GM12878 (cell line): ENCODE measurements around the gene FOXD3. TPM values are rescaled to one million over a fixed set of nuclear protein-coding genes. Genes with fewer than 3 reads are reported as not detected.

Experiments
- ATAC-seq: fragments of 200-7000 bp; cut with Tn5 transposase; 3 replicates; pipeline ENCODE4 v1.9.1; 2020; ENCODE audit warnings: mild to moderate bottlenecking, moderate library complexity
- BruUV-seq: library from RNA; stranded (reverse); fragments of 400-500 nt; replicated peaks from 2 replicates; lab custom pipeline; 2021; lab: Mats Ljungman, UMichigan
- CTCF ChIA-PET: fragments of 300-600 bp; sonication (Branson Sonifier 250); formaldehyde crosslinking; extraction: SDS; loops from one replicate; lab custom pipeline; 2021; ENCODE audit warnings: inconsistent platforms; lab: Yijun Ruan, JAX
- POLR2A ChIA-PET: fragments of 350-600 bp; formaldehyde crosslinking; extraction: SDS; loops from one replicate; lab custom pipeline; 2021; ENCODE audit warnings: inconsistent platforms; lab: Charles Lee
- RAD21 ChIA-PET: fragments of 300-600 bp; sonication (Branson Sonifier 250); formaldehyde crosslinking; loops from one replicate; lab custom pipeline; 2023; ENCODE audit warnings: antibody characterized with exemption; ENCODE audit not compliant: unreplicated experiment; lab: Charles Lee
- SMC1A ChIA-PET: fragments of 300-600 bp; sonication (Branson Sonifier 250); formaldehyde crosslinking; loops from one replicate; lab custom pipeline; 2023; ENCODE audit not compliant: unreplicated experiment, uncharacterized antibody; lab: Charles Lee
- DNase-seq: peaks from one replicate; pipeline ENCODE4 v3.0.0-alpha.2; 2011; ENCODE audit warnings: low read depth, low spot score
- FAIRE-seq: peaks from 3 replicates; lab custom pipeline; 2011; peaks lifted over from hg19 to GRCh38; lab: Jason Lieb, UNC
- H2AFZ ChIP-seq: 2 replicates; pipeline ENCODE4 v1.6.0; 2011; ENCODE audit warnings: low read depth, low read length, control low read depth; ENCODE audit not compliant: control insufficient read depth
- H3K27ac ChIP-seq: 2 replicates; pipeline ENCODE4 v1.5.1; 2011; ENCODE audit warnings: control low read depth; ENCODE audit not compliant: control insufficient read depth, insufficient read depth
- H3K27me3 ChIP-seq, 2 experiments: replicated peaks in 1 of 2; 2 replicates each; pipeline versions ENCODE4 v1.6.0 to v1.6.1; 2011; ENCODE audit warnings: low read length in 1 of 2; ENCODE audit not compliant: control insufficient read depth in 2 of 2, insufficient read depth in 2 of 2
- H3K36me3 ChIP-seq, 2 experiments: 2 replicates each; pipeline ENCODE4 v1.5.1; 2011; ENCODE audit warnings: low read length in 1 of 2; ENCODE audit not compliant: control insufficient read depth in 2 of 2, insufficient read depth in 2 of 2
- H3K4me1 ChIP-seq: 2 replicates; pipeline ENCODE4 v1.6.1; 2011; ENCODE audit warnings: mild to moderate bottlenecking, low read length, moderate library complexity, mixed read lengths; ENCODE audit not compliant: control insufficient read depth, insufficient read depth
- H3K4me2 ChIP-seq: 2 replicates; pipeline ENCODE4 v1.6.0; 2011; ENCODE audit warnings: control low read depth; ENCODE audit not compliant: control insufficient read depth, insufficient read depth
- H3K4me3 ChIP-seq: fragments of 200-600 bp; sonication (generic); 2 replicates; pipeline ENCODE4 v1.5.1; 2016
- H3K79me2 ChIP-seq: 2 replicates; pipeline ENCODE4 v1.6.0; 2011; ENCODE audit warnings: low read length; ENCODE audit not compliant: control insufficient read depth, insufficient read depth
- H3K9ac ChIP-seq: 2 replicates; pipeline ENCODE4 v1.8.0; 2011; ENCODE audit warnings: low read length, control low read depth, mixed read lengths; ENCODE audit not compliant: control insufficient read depth, insufficient read depth
- H3K9me3 ChIP-seq: replicated peaks from 3 replicates; pipeline ENCODE4 v1.5.1; 2011; ENCODE audit warnings: mild to moderate bottlenecking, low read length; ENCODE audit not compliant: control insufficient read depth, insufficient read depth
- H4K20me1 ChIP-seq: 2 replicates; pipeline ENCODE4 v1.6.0; 2011; ENCODE audit not compliant: control insufficient read depth, insufficient read depth
- ASH2L ChIP-seq: fragments of 300-600, 200-600 bp; sonication (generic); IDR thresholded peaks from 2 replicates; pipeline ENCODE4 v1.6.1; 2017; ENCODE audit warnings: low read depth, mild to moderate bottlenecking, borderline replicate concordance
- EGR1 ChIP-seq, 2 experiments: IDR thresholded peaks; 1 replicate in 1 of 2; 2 replicates in 1 of 2; pipeline ENCODE4 v1.6.1; 2011 to 2012; ENCODE audit warnings: low read depth in 2 of 2, low read length in 2 of 2, borderline replicate concordance in 1 of 2, mild to moderate bottlenecking in 1 of 2, moderate library complexity in 1 of 2
- GABPA ChIP-seq: IDR thresholded peaks from 2 replicates; pipeline ENCODE4 v1.6.1; 2014; ENCODE audit warnings: antibody characterized with exemption, low read depth, mild to moderate bottlenecking, inconsistent platforms
- IRF4 ChIP-seq: IDR thresholded peaks from 2 replicates; pipeline ENCODE4 v1.6.1; 2011; ENCODE audit warnings: low read depth, low read length
- KLF5 ChIP-seq: fragments of 450-650 bp; IDR thresholded peaks from 2 replicates; pipeline ENCODE4 v1.6.1; 2014; ENCODE audit warnings: mild to moderate bottlenecking; ENCODE audit not compliant: partially characterized antibody
- RELA ChIP-seq: fragments of 450-650 bp; IDR thresholded peaks from 2 replicates; pipeline ENCODE4 v1.8.0; 2014; ENCODE audit warnings: borderline replicate concordance; ENCODE audit not compliant: partially characterized antibody
- SIX5 ChIP-seq: IDR thresholded peaks from 2 replicates; pipeline ENCODE4 v1.6.1; 2011; ENCODE audit warnings: mild to moderate bottlenecking, low read depth, low read length, moderate library complexity; ENCODE audit not compliant: severe bottlenecking
- SP1 ChIP-seq: IDR thresholded peaks from one replicate; pipeline ENCODE4 v1.6.1; 2011; ENCODE audit warnings: low read depth, low read length
- SUPT20H ChIP-seq: IDR thresholded peaks from 2 replicates; pipeline ENCODE4 v1.6.1; 2011; ENCODE audit warnings: low read depth, mild to moderate bottlenecking, low read length, moderate library complexity, borderline replicate concordance; ENCODE audit not compliant: control insufficient read depth
- TAF1 ChIP-seq: IDR thresholded peaks from 2 replicates; pipeline ENCODE4 v1.6.1; 2011; ENCODE audit warnings: mild to moderate bottlenecking, low read depth, low read length, borderline replicate concordance
- ZBTB33 ChIP-seq: fragments of 450-650 bp; IDR thresholded peaks from 2 replicates; pipeline ENCODE4 v1.6.1; 2017; ENCODE audit warnings: mild to moderate bottlenecking
- WGBS: methylation state at CpG from one replicate; pipeline ENCODE4 v1.1.6; 2016; ENCODE audit warnings: low lambda C conversion rate; ENCODE audit not compliant: insufficient replicate concordance, insufficient coverage; ENCODE audit errors: missing lambda C conversion rate; 5-methylcytosine and 5-hydroxymethylcytosine counted together
- in situ Hi-C: fragments of 300-500 bp; cut with MboI; formaldehyde crosslinking; loops from 9 replicates; pipeline ENCODE4 v1.14.3; 2018; ENCODE audit warnings: mixed read lengths
- intact Hi-C: fragments of 100-400 bp; cut with micrococcal nuclease; formaldehyde crosslinking; loops from one replicate; pipeline ENCODE4 v1.14.2; 2022; ENCODE audit not compliant: unreplicated experiment
- polyA plus RNA-seq, 11 experiments: library from polyadenylated mRNA; depleted of rRNA in 4 of 11; unstranded in 6 of 11; stranded (reverse) in 5 of 11; fragments of >200 nt; fragmentation: Nextera tagmentation in 4 of 11; fragmentation: Illumina TruSeq in 1 of 11; extraction: Ambion mirVana in 4 of 11; extraction: Trizol in 1 of 11; gene quantifications; 1 replicate in 1 of 11; 2 replicates in 10 of 11; pipeline versions ENCODE4 v1.2.1 to v1.2.3, GENCODE V29; 2011 to 2016; ENCODE audit warnings: inconsistent platforms in 2 of 11, missing spikeins in 2 of 11, low read depth in 1 of 11
- total RNA-seq, 4 experiments: library from RNA; depleted of rRNA in 3 of 4; stranded (reverse); fragments of >200 nt in 3 of 4; fragmentation: Illumina TruSeq in 1 of 4; extraction: Trizol in 1 of 4; gene quantifications; 2 replicates each; pipeline versions ENCODE4 v1.2.1 to v1.2.3, GENCODE V29; 2013 to 2021
- TF ChIP-seq, protein P1 (sequence below): fragments of 450-650 bp; IDR thresholded peaks from 2 replicates; pipeline ENCODE4 v1.6.1; 2017; ENCODE audit warnings: antibody characterized with exemption, mild to moderate bottlenecking, moderate library complexity
- TF ChIP-seq, protein P2 (sequence below): fragments of 450-650 bp; formaldehyde crosslinking; IDR thresholded peaks from 2 replicates; pipeline ENCODE4 v1.4.0; 2022; ENCODE audit warnings: mild to moderate bottlenecking, moderate library complexity
- TF ChIP-seq, protein P3 (sequence below): fragments of 450-650 bp; IDR thresholded peaks from 2 replicates; pipeline ENCODE4 v1.6.1; 2014; ENCODE audit warnings: mild to moderate bottlenecking

The FOXD3 gene
- total and polyA plus RNA-seq, 10 of the 15 experiments (the other 5 are each of a cell fraction or from before 2014, with no cell fraction given) = not detected

GRCh38 chr1:63359561-63359960 lies 37.2 kb downstream of the FOXD3 start:
- WGBS = 61% methylated on average over 5 of the region's 5 CpGs
- no peak overlapping the region for H2AFZ ChIP-seq
- H3K4me2 ChIP-seq = no peak overlapping the region
- FAIRE-seq (no peak), DNase-seq (no peak), ATAC-seq (no peak)
- no peak overlapping the region for H3K27ac ChIP-seq
- BruUV-seq = no TSS peak
- SMC1A ChIA-PET = interaction anchor here (0.7 to 1.5 kb wide), 4 partner anchors 28 to 183 kb away, joined by 3 to 4 read pairs (median 4); no protein-coding TSS in a partner anchor
- H3K9me3 ChIP-seq = no peaks in the 10 kb centered on the region
- CTCF ChIA-PET = interaction anchor here (1.2 to 1.4 kb wide), 2 partner anchors 9 to 34 kb away, joined by 3 to 5 read pairs; no protein-coding TSS in a partner anchor
- H3K79me2 ChIP-seq = no peaks in the 10 kb centered on the region
- no peaks in the 10 kb centered on the region for H3K36me3 ChIP-seq
- in situ Hi-C loops = no loop called here
- H3K9ac ChIP-seq = no peak overlapping the region
- RAD21 ChIA-PET = interaction anchor here (1.2 kb wide), 1 partner anchor 33 kb away, joined by 3 read pairs; no protein-coding TSS in a partner anchor
- H3K27me3 ChIP-seq = no peaks in the 10 kb centered on the region
- POLR2A ChIA-PET = no interaction called here
- H3K4me1 ChIP-seq = no peaks in the 10 kb centered on the region
- H4K20me1 ChIP-seq = no peaks in the 10 kb centered on the region
- intact Hi-C loops = no loop called here
- no peak overlapping the region for H3K4me3 ChIP-seq
- TF ChIP-seq SUPT20H (no peak), SP1 (no peak), ASH2L (no peak), ZBTB33 (no peak), SIX5 (no peak), GABPA (no peak), IRF4 (no peak), EGR1 (IDR thresholded peaks at IDR 0.05; ENCODE audit: borderline replicate concordance in 1 of 2, low read depth in 2 of 2, low read length in 2 of 2) (no peak), RELA (no peak), TAF1 (no peak), KLF5 (no peak)
- TF ChIP-seq, protein P1, sequence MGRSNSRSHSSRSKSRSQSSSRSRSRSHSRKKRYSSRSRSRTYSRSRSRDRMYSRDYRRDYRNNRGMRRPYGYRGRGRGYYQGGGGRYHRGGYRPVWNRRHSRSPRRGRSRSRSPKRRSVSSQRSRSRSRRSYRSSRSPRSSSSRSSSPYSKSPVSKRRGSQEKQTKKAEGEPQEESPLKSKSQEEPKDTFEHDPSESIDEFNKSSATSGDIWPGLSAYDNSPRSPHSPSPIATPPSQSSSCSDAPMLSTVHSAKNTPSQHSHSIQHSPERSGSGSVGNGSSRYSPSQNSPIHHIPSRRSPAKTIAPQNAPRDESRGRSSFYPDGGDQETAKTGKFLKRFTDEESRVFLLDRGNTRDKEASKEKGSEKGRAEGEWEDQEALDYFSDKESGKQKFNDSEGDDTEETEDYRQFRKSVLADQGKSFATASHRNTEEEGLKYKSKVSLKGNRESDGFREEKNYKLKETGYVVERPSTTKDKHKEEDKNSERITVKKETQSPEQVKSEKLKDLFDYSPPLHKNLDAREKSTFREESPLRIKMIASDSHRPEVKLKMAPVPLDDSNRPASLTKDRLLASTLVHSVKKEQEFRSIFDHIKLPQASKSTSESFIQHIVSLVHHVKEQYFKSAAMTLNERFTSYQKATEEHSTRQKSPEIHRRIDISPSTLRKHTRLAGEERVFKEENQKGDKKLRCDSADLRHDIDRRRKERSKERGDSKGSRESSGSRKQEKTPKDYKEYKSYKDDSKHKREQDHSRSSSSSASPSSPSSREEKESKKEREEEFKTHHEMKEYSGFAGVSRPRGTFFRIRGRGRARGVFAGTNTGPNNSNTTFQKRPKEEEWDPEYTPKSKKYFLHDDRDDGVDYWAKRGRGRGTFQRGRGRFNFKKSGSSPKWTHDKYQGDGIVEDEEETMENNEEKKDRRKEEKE = no peak
- TF ChIP-seq, protein P2, sequence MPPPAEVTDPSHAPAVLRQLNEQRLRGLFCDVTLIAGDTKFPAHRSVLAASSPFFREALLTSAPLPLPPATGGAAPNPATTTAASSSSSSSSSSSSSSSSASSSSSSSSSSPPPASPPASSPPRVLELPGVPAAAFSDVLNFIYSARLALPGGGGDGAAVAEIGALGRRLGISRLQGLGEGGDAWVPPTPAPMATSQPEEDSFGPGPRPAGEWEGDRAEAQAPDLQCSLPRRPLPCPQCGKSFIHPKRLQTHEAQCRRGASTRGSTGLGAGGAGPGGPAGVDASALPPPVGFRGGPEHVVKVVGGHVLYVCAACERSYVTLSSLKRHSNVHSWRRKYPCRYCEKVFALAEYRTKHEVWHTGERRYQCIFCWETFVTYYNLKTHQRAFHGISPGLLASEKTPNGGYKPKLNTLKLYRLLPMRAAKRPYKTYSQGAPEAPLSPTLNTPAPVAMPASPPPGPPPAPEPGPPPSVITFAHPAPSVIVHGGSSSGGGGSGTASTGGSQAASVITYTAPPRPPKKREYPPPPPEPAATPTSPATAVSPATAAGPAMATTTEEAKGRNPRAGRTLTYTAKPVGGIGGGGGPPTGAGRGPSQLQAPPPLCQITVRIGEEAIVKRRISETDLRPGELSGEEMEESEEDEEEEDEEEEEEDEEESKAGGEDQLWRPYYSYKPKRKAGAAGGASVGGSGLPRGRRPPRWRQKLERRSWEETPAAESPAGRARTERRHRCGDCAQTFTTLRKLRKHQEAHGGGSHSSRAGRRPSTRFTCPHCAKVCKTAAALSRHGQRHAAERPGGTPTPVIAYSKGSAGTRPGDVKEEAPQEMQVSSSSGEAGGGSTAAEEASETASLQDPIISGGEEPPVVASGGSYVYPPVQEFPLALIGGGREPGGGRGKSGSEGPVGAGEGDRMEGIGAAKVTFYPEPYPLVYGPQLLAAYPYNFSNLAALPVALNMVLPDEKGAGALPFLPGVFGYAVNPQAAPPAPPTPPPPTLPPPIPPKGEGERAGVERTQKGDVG (CRISPR knock-in tag) = no peak
- TF ChIP-seq, protein P3, sequence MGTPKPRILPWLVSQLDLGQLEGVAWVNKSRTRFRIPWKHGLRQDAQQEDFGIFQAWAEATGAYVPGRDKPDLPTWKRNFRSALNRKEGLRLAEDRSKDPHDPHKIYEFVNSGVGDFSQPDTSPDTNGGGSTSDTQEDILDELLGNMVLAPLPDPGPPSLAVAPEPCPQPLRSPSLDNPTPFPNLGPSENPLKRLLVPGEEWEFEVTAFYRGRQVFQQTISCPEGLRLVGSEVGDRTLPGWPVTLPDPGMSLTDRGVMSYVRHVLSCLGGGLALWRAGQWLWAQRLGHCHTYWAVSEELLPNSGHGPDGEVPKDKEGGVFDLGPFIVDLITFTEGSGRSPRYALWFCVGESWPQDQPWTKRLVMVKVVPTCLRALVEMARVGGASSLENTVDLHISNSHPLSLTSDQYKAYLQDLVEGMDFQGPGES = no peak
